Tibial nerve (tissue), 4 donors: ENCODE measurements around the gene PPP4R3B. TPM values are rescaled to one million over a fixed set of nuclear protein-coding genes. Genes with fewer than 3 reads are reported as not detected.

Experiments
- DNase-seq, 2 donors: peaks; one replicate each; pipeline ENCODE4 v3.0.0-alpha.2; 2019; ENCODE audit warnings: low spot score in 2 of 2
- H3K27ac ChIP-seq, 4 donors: fragments of 200-600 bp; sonication (generic) in 3 of 4; one replicate each; pipeline ENCODE4 v1.5.1; 2017 to 2019; ENCODE audit warnings: mild to moderate bottlenecking in 1 of 4
- H3K27me3 ChIP-seq, 2 donors: fragments of 200-600 bp; sonication (generic) in 1 of 2; one replicate each; pipeline versions ENCODE4 v1.5.1 to v1.6.0; 2017 to 2019
- H3K36me3 ChIP-seq, 3 donors: fragments of 200-600 bp; sonication (generic); one replicate each; pipeline ENCODE4 v1.5.1; 2018 to 2019
- H3K4me1 ChIP-seq, 4 donors: fragments of 200-600 bp; sonication (generic) in 3 of 4; one replicate each; pipeline ENCODE4 v1.5.1; 2017 to 2019
- H3K4me3 ChIP-seq, 4 donors: fragments of 200-600 bp; sonication (generic) in 3 of 4; one replicate each; pipeline ENCODE4 v1.5.1; 2017 to 2019; ENCODE audit warnings: mild to moderate bottlenecking in 1 of 4, moderate library complexity in 1 of 4
- H3K9me3 ChIP-seq, 4 donors: fragments of 200-600 bp; sonication (generic) in 3 of 4; one replicate each; pipeline ENCODE4 v1.5.1; 2017 to 2019
- CTCF ChIP-seq, 5 experiments: fragments of 200-600 bp in 3 of 5; fragments of 450-650 bp in 2 of 5; sonication (generic) in 3 of 5; IDR thresholded peaks; one replicate each; pipeline ENCODE4 v1.5.1; 2016 to 2019; ENCODE audit warnings: antibody characterized with exemption in 5 of 5, mild to moderate bottlenecking in 3 of 5, moderate library complexity in 2 of 5
- EP300 ChIP-seq, 2 donors: sonication (generic); formaldehyde crosslinking; IDR thresholded peaks; one replicate each; pipeline ENCODE4 v1.6.1; 2017; ENCODE audit warnings: antibody characterized with exemption in 2 of 2, mild to moderate bottlenecking in 1 of 2
- POLR2A ChIP-seq, 2 donors: fragments of 450-650 bp; IDR thresholded peaks; one replicate each; pipeline ENCODE4 v1.6.1; 2017; ENCODE audit warnings: antibody characterized with exemption in 2 of 2, mild to moderate bottlenecking in 2 of 2, moderate library complexity in 2 of 2
- WGBS, 2 donors: methylation state at CpG; one replicate each; pipeline ENCODE4 v1.1.5; 2018; 5-methylcytosine and 5-hydroxymethylcytosine counted together
- small RNA-seq: library from RNA; depleted of rRNA; stranded (forward); fragments of <200 nt; gene quantifications from one replicate; pipeline ENCODE3, GENCODE V24; 2016
- total RNA-seq, 4 donors: library from RNA; depleted of rRNA; stranded (reverse); fragments of >200 nt; gene quantifications; one replicate each; pipeline ENCODE4 v1.1.0, GENCODE V29; 2016

Gene PPP4R3B
- total RNA-seq, 4 donors from 2014 or later, result 53.1 to 65.1 (median 57.8) TPM

GRCh38 chr2:55511508-55512124, 105.8 kb downstream of the PPP4R3B start:
- TF ChIP-seq CTCF (IDR thresholded peaks at IDR 0.05) (peak in 1 of 5 experiments; percentile 18), POLR2A (IDR thresholded peaks at IDR 0.05) (no peak)
- Histone ChIP-seq H3K9me3 (no peaks in the 10 kb centered on the region), H3K36me3 (no peaks in the 10 kb centered on the region), H3K4me1 (peaks cover 0 to 4% (median 0%) of the 10 kb centered on the region in 4 donors), H3K27me3 (no peaks in the 10 kb centered on the region), H3K4me3 (no peak overlapping the region), H3K27ac (no peak overlapping the region)
- DNase-seq, result no peak
- WGBS, 2 donors, result 33 to 37% methylated on average over 7 of the region's 7 CpGs

- TF ChIP-seq CTCF (IDR thresholded peaks at IDR 0.05) (no peak), EP300 (IDR thresholded peaks at IDR 0.05) (no peak), POLR2A (IDR thresholded peaks at IDR 0.05) (no peak)
- Histone ChIP-seq H3K36me3 (no peaks in the 10 kb centered on the region), H3K9me3 (no peaks in the 10 kb centered on the region), H3K27me3 (no peaks in the 10 kb centered on the region), H3K4me1 (no peaks in the 10 kb centered on the region), H3K27ac (no peak overlapping the region), H3K4me3 (no peak overlapping the region)
- no peak for DNase-seq
- 90 to 91% methylated on average over 9 of the region's 9 CpGs for WGBS, 2 donors
Measured at GRCh38 chr2:55502590-55503141, 114.8 kb downstream of the PPP4R3B start.

- 44 to 73% methylated on average over 2 of the region's 2 CpGs for WGBS, 2 donors
- Histone ChIP-seq H3K9me3 (no peaks in the 10 kb centered on the region), H3K27ac (no peak overlapping the region), H3K27me3 (no peaks in the 10 kb centered on the region), H3K36me3 (no peaks in the 10 kb centered on the region), H3K4me3 (no peak overlapping the region), H3K4me1 (no peaks in the 10 kb centered on the region)
- no peak for DNase-seq
- TF ChIP-seq CTCF (IDR thresholded peaks at IDR 0.05), result no peak
- no peak for TF ChIP-seq EP300 (IDR thresholded peaks at IDR 0.05)
- no peak for TF ChIP-seq POLR2A (IDR thresholded peaks at IDR 0.05)
Measured at GRCh38 chr2:55500025-55500424, 117.4 kb downstream of the PPP4R3B start.

GRCh38 chr2:55498582-55498981, 118.8 kb downstream of the PPP4R3B start:
- no peak for TF ChIP-seq POLR2A (IDR thresholded peaks at IDR 0.05)
- TF ChIP-seq EP300 (IDR thresholded peaks at IDR 0.05), result no peak
- no peak for TF ChIP-seq CTCF (IDR thresholded peaks at IDR 0.05)
- Histone ChIP-seq H3K4me3 (no peak overlapping the region), H3K4me1 (no peaks in the 10 kb centered on the region), H3K9me3 (no peaks in the 10 kb centered on the region), H3K27me3 (no peaks in the 10 kb centered on the region), H3K27ac (no peak overlapping the region), H3K36me3 (no peaks in the 10 kb centered on the region)
- no peak for DNase-seq
- WGBS, 2 donors, result 82 to 88% methylated on average over 6 of the region's 6 CpGs

Small RNA genes lying within 50 kb of the gene (small RNA-seq; reads per million reads assigned to genes)
- gene RF00586 (not detected), gene RNU6-634P (not detected)

Other genes starting within 250 kb of the PPP4R3B start
- gene CCDC88A, start 197.8 kb downstream of the PPP4R3B start, total RNA-seq, result 10 to 100 TPM; 41.0 to 64.7 (median 57.5) TPM
- 10 to 100 TPM; 19.2 to 34.5 (median 30.3) TPM for gene CFAP36, start 97.9 kb downstream of the PPP4R3B start, total RNA-seq
- 10 to 100 TPM; 11.6 to 21.4 (median 16.1) TPM for gene PNPT1, start 76.2 kb upstream of the PPP4R3B start, total RNA-seq